ENCODE results near the gene DPEP1. TPM values are rescaled to one million over a fixed set of nuclear protein-coding genes. Genes with fewer than 3 reads are reported as not detected.

Gene DPEP1
- total and polyA plus RNA-seq, 2 experiments from 2014 or later, result not detected

DNA sequence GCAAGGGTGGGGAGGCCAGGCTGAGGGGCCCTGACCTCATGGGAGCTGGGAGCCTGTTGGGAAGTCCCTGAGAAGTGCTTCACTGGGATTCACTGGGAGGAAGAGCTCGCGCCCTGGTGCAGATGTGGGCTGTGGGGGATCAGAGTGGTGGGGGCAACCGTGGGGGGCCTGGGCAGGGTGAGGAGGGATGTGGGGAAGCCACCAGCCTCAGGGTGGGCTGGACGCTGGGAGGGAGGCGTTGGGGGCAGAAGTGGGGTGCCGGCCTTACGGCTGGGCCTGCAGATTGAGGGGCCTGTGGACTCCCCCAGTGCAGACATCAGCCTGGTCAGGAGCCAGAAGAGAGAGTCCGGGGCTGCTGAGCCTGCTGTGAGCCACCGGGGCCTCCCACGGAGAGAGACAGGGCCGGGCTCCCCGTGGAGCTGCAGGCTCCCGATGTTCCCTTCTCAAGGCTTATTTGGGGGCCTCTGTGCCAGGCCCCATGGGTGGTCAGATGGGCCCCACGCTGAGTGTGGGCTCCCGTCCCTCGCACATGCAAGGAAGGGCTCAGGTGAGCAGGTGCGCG is 7.8 kb downstream of the DPEP1 start:
- in situ Hi-C loops (cut with MboI), result no loop called here
- no peaks in the 10 kb centered on the region for H3K36me3 ChIP-seq (ENCODE audit: low read depth)
- no peaks in the 10 kb centered on the region for H3K9me3 ChIP-seq (ENCODE audit: low read depth)
- no peak overlapping the region for H3K9ac ChIP-seq
- no peaks in the 10 kb centered on the region for H3K79me2 ChIP-seq (ENCODE audit: insufficient read depth)
- H3K9me2 ChIP-seq (ENCODE audit: insufficient read depth), result no peaks in the 10 kb centered on the region
- no peak overlapping the region for H3K4me2 ChIP-seq (ENCODE audit: unreplicated experiment)
- H3K4me3 ChIP-seq, result no peak overlapping the region
- no peak overlapping the region for H2AFZ ChIP-seq
- H4K20me1 ChIP-seq (ENCODE audit: insufficient read depth), result no peaks in the 10 kb centered on the region
- H3F3A ChIP-seq (ENCODE audit: insufficient read depth), result no peaks in the 10 kb centered on the region; the same call in 1 of the 2 replicates
- DNase-seq, result no peak
- H3K27ac ChIP-seq, result no peak overlapping the region
- H3K27me3 ChIP-seq (replicated peaks; ENCODE audit: insufficient read depth), result peaks cover 3% of the 10 kb centered on the region; the same call in 1 of the 2 replicates
- no peak for TF ChIP-seq EZH2phosphoT487 (IDR thresholded peaks at IDR 0.05; ENCODE audit: insufficient read depth, low read depth)
- TF ChIP-seq EZH2 (IDR thresholded peaks at IDR 0.05; ENCODE audit: insufficient read depth, poor library complexity, severe bottlenecking), result no peak
- H3K4me1 ChIP-seq (ENCODE audit: insufficient read depth), result 0 out of 2 replicates have a peak, but pooled peaks cover 5% of the 10 kb centered on the region
- 68 to 89% methylated on average over 10 to 18 of the region's 18 CpGs for WGBS, 2 experiments (ENCODE audit: low coverage in 1 of 2, low lambda C conversion rate in 2 of 2, missing lambda C conversion rate in 2 of 2)

DNA sequence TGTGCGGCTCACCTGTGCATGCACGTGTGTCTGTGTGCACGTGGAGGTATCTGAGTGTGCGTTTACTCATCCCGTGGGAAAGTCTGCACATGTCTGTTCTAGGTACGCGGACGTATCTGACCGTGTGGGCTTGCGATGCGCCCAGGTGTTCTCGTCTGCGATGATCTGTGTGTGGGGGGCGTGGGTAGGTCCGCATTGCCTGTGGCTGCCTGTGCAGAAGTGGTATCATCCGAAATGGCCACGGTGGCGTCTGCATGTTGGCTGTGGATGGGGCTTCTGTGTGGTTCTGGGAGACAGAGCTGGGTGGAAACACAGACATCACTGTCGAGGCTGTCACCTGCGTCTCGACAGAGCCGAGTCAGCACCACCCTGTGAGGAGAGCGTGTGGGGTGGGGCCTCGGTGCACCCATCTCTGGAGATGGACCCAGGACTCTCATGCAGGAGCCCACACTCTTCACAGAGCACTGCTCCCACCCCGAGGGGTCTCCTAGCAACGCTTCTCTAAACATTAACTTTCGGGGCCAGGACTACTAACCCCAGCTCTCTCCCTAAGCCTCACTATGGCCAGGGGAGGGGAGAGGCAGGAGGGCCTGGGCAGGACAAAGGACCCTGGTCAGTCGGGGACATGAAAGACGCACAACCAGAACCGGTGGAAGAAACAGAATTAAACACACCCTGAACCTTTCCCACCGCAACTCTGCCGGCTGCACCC is 8.4 kb downstream of the DPEP1 start:
- Histone ChIP-seq H3K9me2 (ENCODE audit: insufficient read depth) (no peaks in the 10 kb centered on the region), H3K9me3 (ENCODE audit: low read depth) (no peaks in the 10 kb centered on the region), H3K4me2 (ENCODE audit: unreplicated experiment) (no peak overlapping the region), H3K9ac (no peak overlapping the region), H3K4me3 (no peak overlapping the region), H3K27ac (no peak overlapping the region), H3K4me1 (ENCODE audit: insufficient read depth) (0 out of 2 replicates have a peak, but pooled peaks cover 5% of the 10 kb centered on the region), H2AFZ (no peak overlapping the region), H3K79me2 (ENCODE audit: insufficient read depth) (no peaks in the 10 kb centered on the region), H3F3A (ENCODE audit: insufficient read depth) (no peaks in the 10 kb centered on the region; the same call in 1 of the 2 replicates), H4K20me1 (ENCODE audit: insufficient read depth) (no peaks in the 10 kb centered on the region), H3K27me3 (replicated peaks; ENCODE audit: insufficient read depth) (peaks cover 3% of the 10 kb centered on the region; the same call in 1 of the 2 replicates), H3K36me3 (ENCODE audit: low read depth) (no peaks in the 10 kb centered on the region)
- 61 to 65% methylated on average over 31 to 32 of the region's 32 CpGs for WGBS, 2 experiments (ENCODE audit: low coverage in 1 of 2, low lambda C conversion rate in 2 of 2, missing lambda C conversion rate in 2 of 2)
- no peak for TF ChIP-seq EZH2 (IDR thresholded peaks at IDR 0.05; ENCODE audit: insufficient read depth, poor library complexity, severe bottlenecking)
- no peak for TF ChIP-seq EZH2phosphoT487 (IDR thresholded peaks at IDR 0.05; ENCODE audit: insufficient read depth, low read depth)
- in situ Hi-C loops (cut with MboI), result no loop called here
- DNase-seq, result no peak

DNA sequence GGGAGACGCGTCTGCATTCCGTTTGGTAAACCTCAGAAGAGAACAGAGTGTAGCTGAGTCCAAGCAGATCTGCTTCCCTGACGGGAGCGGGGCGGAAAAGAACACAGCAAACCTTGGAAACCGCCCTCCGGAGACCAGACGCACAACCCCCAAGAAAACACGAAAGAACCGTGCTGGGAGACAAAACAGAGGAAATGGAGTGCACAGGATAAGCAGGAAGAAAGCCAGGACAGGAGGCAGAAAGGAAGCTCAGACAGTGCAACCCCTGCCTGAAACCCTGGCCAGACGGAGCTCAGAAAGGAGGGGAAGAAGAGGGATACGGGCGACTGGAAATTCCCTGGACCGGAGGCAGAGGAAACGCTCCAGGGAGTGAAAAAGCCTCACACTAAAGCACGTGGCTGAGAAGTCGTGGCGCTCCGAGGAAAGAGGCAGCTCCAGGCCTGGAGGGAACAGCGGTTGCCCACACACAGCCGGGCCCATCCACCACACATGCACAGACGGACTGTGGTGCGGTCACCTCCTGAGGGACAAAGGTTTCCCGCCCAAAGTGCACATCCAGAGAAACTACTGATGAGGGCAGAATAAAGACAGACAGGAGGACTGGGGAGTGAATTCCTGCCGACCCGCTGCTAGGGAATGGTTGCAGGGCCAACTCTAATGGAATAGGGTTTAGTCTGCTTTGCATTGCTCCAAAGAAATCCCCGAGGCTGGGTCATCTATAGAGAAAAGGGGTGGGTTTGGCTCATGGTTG is 10.2 kb downstream of the DPEP1 start:
- in situ Hi-C loops (cut with MboI), result no loop called here
- Histone ChIP-seq H3K9me2 (ENCODE audit: insufficient read depth) (no peaks in the 10 kb centered on the region), H3K27ac (no peak overlapping the region), H3K4me1 (ENCODE audit: insufficient read depth) (0 out of 2 replicates have a peak, but pooled peaks cover 5% of the 10 kb centered on the region), H3K79me2 (ENCODE audit: insufficient read depth) (no peaks in the 10 kb centered on the region), H2AFZ (peak overlapping the region; percentile 81), H3K4me2 (ENCODE audit: unreplicated experiment) (peak overlapping the region; percentile 54), H3K36me3 (ENCODE audit: low read depth) (no peaks in the 10 kb centered on the region), H3K27me3 (replicated peaks; ENCODE audit: insufficient read depth) (no peaks in the 10 kb centered on the region; the same call in 1 of the 2 replicates), H3F3A (ENCODE audit: insufficient read depth) (no peaks in the 10 kb centered on the region), H4K20me1 (ENCODE audit: insufficient read depth) (no peaks in the 10 kb centered on the region), H3K9ac (peak overlapping the region; percentile 32; the same call in 1 of the 2 replicates), H3K4me3 (no peak overlapping the region), H3K9me3 (ENCODE audit: low read depth) (no peaks in the 10 kb centered on the region)
- peak; percentile 60 for DNase-seq
- 20% methylated on average over 28 of the region's 28 CpGs for WGBS, 2 experiments (ENCODE audit: low coverage in 1 of 2, low lambda C conversion rate in 2 of 2, missing lambda C conversion rate in 2 of 2)
- TF ChIP-seq EZH2phosphoT487 (IDR thresholded peaks at IDR 0.05; ENCODE audit: insufficient read depth, low read depth) (no peak), EZH2 (IDR thresholded peaks at IDR 0.05; ENCODE audit: insufficient read depth, poor library complexity, severe bottlenecking) (no peak)
